Sigmoid colon (tissue), 4 donors: Measurements from ENCODE around the gene COL6A5.

Experiments
- EP300 ChIP-seq, 4 donors: sonication (generic); formaldehyde crosslinking; IDR thresholded peaks; one replicate each; pipeline ENCODE4 v1.6.1; 2017; ENCODE audit warnings: antibody characterized with exemption in 4 of 4
- POLR2A ChIP-seq, 2 donors: fragments of 450-650 bp; IDR thresholded peaks; one replicate each; pipeline ENCODE4 v1.6.1; 2016; ENCODE audit warnings: antibody characterized with exemption in 2 of 2, mild to moderate bottlenecking in 2 of 2, moderate library complexity in 2 of 2
- TF ChIP-seq, protein P1 (sequence below), 4 experiments: fragments of 450-650 bp in 3 of 4; fragments of 200-600 bp in 1 of 4; IDR thresholded peaks; one replicate each; pipeline ENCODE4 v1.5.1; 2016 to 2019; ENCODE audit warnings: antibody characterized with exemption in 4 of 4, mild to moderate bottlenecking in 3 of 4, moderate library complexity in 2 of 4

GRCh38 chr3:130514681-130515080 lies 169.2 kb downstream of the COL6A5 start:
- TF ChIP-seq, protein P1, sequence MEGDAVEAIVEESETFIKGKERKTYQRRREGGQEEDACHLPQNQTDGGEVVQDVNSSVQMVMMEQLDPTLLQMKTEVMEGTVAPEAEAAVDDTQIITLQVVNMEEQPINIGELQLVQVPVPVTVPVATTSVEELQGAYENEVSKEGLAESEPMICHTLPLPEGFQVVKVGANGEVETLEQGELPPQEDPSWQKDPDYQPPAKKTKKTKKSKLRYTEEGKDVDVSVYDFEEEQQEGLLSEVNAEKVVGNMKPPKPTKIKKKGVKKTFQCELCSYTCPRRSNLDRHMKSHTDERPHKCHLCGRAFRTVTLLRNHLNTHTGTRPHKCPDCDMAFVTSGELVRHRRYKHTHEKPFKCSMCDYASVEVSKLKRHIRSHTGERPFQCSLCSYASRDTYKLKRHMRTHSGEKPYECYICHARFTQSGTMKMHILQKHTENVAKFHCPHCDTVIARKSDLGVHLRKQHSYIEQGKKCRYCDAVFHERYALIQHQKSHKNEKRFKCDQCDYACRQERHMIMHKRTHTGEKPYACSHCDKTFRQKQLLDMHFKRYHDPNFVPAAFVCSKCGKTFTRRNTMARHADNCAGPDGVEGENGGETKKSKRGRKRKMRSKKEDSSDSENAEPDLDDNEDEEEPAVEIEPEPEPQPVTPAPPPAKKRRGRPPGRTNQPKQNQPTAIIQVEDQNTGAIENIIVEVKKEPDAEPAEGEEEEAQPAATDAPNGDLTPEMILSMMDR (IDR thresholded peaks at IDR 0.05), result no peak
- no peak for TF ChIP-seq POLR2A (IDR thresholded peaks at IDR 0.05)
- no peak for TF ChIP-seq EP300 (IDR thresholded peaks at IDR 0.05)
